Measurements from ENCODE around the gene C14orf93.
"Not testable (repeated sequence)": the region's sequence is repeated elsewhere in the genome, so short reads cannot be mapped to it uniquely, and the experiment has no call there.

The C14orf93 gene

DNA sequence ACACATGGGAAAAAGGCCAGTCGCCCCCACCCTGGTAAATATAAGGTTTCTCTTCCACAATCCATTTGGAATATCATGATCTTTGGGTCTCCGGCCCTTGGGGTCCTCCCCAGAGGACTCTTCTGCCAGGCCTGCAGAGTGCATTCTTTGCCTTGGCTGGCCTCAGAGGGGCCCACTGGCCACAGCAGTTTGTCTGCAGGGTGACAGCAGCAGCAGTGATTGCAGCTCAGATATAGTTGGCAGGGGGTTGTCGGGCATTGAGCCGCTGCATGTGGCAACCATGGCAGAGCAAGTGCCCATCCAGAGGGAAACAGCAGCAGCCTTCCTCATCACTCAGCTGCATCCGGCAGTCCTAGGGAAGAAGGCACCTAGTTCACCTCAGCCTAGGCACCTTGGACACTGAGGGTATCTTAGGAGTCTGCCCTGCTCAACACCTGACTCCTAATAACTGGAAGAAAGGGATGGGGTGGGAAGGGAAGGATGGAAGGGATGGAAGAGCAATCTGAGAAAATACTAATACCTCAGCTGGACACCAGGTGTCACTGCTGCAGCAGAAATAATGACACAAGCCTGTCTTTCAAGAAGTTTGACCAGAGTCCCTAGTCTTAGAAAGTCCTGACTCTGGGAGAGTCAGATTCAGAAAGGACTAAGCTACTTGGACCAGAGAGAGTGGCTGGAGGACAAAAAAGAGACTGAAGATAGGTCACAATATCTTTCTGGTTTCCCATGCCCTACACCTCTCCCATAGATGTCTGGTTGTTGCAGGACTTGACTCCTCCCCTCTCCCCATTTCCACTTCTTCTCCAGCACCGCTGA lies 36.5 kb downstream of the C14orf93 start:
- DNase-seq (ENCODE audit: low read depth): no peak

DNA sequence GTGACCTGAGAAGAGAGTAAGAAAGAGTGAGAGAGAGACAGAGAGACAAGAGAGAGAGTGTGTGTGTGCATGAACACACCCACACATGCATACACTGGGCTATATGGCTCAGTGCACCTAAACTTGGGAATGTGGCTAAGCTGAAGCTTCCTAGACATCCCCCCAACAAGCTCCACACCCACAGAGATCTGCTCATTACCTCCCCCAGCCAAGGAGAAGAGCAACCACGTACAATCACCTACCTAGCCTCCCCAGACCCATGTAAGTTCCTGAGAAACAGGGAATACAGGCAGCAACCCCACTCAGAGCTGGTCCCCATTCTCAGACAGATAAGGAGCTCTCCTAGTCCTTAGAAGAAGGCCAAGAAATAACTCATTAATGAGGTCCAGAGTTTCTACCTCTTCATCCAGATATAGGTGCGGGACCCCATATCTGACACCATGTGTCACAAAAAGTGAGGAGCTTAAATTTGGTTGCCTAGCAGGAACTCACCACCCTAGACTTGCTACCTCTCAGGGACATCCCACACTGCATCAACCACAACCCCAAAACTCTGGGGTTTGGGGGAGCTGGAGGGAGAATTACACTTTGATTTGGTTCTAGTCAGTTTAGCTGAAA lies 37.5 kb downstream of the C14orf93 start:
- no peak for DNase-seq (ENCODE audit: low read depth)

GRCh38 chr14:22971152-22971551 lies 38.8 kb downstream of the C14orf93 start:
- DNase-seq (ENCODE audit: low read depth): no peak

GRCh38 chr14:22966783-22967269 lies 43.1 kb downstream of the C14orf93 start:
- DNase-seq (ENCODE audit: low read depth): no peak

GRCh38 chr14:22965916-22966782 lies 43.8 kb downstream of the C14orf93 start:
- not testable (repeated sequence) for DNase-seq (ENCODE audit: low read depth)

DNA sequence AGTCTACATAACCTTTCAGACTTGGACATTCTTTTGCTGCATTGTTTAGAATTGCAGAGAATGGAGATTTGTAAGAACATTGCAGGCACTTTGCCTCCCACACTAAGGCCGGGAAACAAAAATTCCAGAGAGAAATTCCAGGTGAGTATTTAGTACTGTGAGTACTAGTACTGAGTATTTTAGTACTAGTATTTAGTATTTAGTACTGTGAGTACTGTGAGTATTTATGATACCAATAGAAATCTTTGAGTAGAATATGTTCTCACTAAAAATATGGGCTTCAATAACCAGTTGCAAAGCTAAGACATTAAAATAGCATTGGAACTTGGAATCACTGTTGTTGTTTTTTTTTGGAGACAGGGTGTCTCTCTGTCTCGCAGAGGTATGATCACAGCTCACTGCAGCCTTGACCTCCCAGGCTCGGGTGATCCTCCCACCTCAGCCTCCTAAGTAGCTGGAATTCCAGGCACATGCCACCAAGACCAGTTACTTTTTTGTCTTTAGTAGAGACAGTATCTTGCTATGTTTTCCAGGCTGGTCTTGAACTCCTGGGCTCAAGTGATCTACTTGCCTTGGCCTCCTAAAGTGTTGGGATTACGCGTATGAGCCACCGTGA lies 47.8 kb downstream of the C14orf93 start:
- no peak for DNase-seq (ENCODE audit: low read depth)

DNA sequence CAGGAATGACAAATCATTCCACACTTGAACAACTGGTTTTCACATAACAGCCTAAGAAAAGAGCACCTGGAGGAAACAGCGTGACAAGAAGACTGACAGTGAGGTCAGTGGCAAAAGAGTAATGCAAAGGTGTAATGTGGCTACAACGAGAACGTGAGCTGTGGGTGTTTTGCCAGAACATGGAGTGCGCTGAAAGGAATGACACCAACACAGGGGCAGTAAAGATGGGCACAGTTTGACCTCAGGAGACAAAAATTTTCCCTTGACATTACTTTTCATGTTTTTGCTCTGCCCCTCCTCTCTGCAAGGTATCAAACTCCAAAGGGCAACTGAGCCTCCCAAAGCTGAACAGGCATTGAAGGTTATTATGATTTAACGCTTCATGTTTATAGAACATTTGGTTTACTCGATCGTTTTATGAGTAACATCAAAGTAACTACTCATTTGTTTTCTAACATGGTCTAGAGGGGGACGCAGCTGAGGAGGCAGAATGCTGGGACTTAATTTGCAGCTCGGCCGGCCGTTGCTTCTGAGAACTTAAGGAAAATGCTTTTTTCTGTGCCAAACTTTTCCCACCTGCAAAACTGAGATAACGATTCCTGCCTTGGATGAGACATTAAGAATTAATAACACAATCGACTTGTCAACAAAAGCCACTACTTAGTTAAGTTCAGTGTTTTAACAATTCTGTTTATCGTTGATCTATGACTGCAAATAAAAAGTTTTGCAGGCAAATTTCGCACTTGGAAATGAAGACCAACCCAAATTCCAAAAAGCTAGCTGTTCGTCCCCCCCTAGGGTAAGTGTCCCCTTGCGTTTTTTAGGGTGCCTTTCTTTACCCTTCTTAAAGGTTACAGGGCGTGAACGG lies 54.0 kb downstream of the C14orf93 start:
- no peak for DNase-seq (ENCODE audit: low read depth)

DNA sequence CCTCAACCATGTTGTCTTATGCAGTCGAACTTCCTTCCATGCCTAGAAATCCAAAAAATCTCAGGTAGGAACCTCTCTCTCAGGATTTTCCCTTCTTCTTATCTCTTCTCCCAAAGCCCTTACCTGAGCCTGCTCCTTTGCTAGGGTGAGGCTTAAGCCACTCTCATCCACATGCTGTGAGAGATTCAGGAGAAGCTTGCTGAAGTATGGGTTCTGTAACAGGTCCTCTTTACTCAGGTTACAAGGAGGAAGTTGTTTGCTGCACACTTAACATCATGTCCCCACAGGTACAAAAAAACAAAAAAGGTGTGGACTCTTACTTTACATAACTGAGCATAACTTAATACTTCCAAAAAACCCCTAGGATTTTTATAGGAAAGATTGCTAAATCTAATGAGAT lies 57.5 kb downstream of the C14orf93 start:
- DNase-seq (ENCODE audit: low read depth): no peak

- not testable (repeated sequence) for DNase-seq (ENCODE audit: low read depth)
These were observed 58.1 kb downstream of the C14orf93 start for GRCh38 chr14:22951795-22952194.

GRCh38 chr14:22945642-22946041 lies 64.3 kb downstream of the C14orf93 start:
- no peak for DNase-seq (ENCODE audit: low read depth)

GRCh38 chr14:22939684-22940083 lies 70.3 kb downstream of the C14orf93 start:
- no peak for DNase-seq (ENCODE audit: low read depth)

Data from non-pigmented ciliary epithelial cell (primary cell).